NCI-H524 (cell line): ENCODE results near the gene DZANK1.
"Not testable (repeated sequence)": the region's sequence is repeated elsewhere in the genome, so short reads cannot be mapped to it uniquely, and the experiment has no call there.

Source experiments
- DNase-seq, 2 experiments: peaks; one replicate each; lab custom pipeline; 2025; lab: John Stamatoyannopoulos, UW

The DZANK1 gene

DNA sequence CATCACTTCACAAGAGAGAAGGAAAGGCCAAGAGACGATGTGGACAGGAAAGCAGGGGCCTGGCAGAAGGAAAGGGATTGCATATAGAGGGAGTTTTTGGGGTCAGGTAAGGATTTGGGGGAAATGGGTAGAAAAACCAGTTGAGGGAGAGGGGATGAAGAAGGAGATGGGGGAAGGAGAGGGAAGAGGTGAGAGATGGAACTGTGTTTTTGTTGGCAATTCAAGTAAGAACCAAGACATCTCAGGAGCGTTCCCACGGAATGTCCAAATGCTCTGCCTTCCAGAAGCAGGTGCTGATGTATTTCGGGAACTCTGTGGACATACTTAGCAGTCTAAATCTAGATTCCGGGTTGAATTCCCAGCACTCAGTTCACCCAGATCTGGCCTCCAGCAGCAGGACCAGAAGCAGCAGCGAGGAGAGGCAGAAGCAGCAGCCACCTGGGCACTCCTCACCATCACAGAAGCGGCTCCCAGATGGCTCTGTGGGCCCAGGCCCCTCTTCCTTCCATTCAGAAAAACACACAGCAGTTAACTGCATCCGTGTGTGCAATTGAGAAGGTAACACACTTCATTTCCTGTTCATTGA lies 88.8 kb downstream of the DZANK1 start:
- DNase-seq: peak in 1 of 2 experiments; percentile 60

DNA sequence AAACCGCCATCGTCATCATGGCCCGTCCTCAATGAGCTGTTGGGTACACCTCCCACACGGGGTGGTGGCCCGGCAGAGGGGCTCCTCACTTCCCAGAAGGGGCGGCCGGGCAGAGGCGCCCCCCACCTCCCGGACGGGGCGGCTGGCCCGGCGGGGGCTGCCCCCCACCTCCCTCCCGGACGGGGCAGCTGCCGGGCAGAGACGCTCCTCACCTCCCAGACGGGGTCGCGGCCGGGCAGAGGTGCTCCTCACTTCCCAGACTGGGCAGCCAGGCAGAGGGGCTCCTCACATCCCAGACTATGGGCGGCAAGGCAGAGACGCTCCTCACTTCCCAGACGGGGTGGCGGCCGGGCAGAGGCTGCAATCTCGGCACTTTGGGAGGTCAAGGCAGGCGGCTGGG lies 91.3 kb downstream of the DZANK1 start:
- DNase-seq: not testable (repeated sequence)

DNA sequence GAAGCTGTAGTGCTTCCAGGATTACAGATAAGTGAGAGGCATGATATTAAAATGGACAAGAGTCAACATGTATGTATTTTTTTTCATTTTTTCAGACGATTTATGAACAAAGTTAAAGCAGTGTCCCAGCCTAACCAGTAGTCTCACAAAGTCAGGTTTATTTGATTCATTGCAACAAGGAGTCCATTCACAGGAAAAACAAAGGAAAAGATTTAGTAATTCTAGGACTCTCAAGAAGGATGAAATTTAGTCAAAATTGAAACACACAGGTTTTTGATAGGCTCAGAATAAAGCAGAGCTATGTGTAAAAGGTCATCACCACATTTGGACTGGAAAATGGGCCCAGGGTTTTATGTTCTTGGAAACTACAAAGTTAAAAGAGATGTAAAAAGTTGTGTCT lies 94.5 kb downstream of the DZANK1 start:
- no peak for DNase-seq

DNA sequence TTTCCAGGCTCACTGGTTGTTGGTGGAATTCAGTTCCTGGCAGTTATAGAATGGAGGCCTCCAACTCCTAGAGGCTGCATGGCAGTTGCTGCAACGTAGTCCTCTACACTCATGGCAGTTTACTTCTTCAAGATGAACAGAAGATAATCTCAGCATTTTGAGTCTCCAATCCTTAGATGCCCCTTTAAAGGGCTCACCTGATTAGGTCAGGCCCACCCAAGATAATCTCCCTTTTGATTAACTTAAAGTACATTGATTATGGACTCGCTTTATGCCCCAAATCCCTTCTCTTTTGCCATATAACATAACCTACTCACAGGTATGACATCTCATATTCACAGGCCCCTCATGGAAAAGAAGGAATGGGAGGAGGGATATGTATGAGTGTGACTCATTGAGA lies 102.1 kb downstream of the DZANK1 start:
- no peak for DNase-seq

DNA sequence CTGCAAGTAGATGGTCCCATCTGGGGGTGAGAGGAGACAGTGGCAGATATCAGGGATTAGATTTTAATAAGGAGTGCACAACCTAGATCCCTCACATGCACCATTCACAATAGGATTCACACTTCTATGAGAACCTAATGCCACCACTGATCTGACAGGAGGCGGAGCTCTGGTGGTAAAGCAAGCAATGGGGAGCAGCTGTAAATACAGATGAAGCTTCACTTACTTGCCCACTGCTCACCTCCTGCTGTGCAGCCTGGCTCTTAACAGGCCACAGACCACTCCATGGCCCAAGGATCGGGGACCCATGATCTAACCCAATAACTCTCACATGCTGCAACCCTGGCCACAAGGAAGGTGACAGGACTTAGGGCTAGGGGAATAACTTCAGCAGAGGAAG lies 103.1 kb downstream of the DZANK1 start:
- no peak for DNase-seq

DNA sequence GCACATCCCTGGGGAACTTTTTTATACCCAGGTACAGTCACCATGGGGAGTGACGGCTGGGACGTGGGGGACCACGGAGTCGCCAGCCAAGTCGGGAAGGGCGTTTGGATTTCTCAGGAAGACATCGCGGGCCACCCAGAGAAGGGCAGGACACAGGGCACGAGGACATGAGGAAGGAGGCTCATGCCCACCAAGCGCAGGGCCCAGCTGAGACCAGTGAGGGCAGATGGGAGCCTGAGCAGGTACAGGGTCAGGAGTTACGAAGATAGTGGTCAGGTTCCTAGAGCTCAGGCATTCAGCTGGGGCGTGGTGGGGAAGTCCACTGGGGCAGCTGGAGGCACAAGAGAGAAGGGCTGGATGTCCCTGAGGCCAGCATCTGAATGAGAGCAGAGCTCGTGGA lies 103.9 kb downstream of the DZANK1 start:
- DNase-seq: no peak

DNA sequence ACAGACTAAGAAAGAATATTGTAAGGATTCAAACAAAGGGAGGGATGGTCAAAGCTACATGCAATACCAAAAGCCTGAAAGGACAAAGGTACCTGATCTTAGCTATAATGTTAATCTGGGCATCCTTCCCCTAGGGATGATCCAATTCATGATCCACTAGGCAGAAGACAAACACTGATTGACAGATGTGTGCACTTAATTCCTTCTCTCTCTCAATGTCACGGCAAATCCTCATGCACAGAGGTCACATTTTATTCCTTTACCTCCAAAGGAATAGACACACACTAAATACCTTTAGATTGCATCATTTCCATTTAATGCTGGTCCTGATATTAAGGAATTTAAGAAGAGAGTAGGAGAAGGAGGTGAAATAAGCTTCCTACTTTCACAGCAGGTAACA lies 105.2 kb downstream of the DZANK1 start:
- peak in 1 of 2 experiments; percentile 13 for DNase-seq

DNA sequence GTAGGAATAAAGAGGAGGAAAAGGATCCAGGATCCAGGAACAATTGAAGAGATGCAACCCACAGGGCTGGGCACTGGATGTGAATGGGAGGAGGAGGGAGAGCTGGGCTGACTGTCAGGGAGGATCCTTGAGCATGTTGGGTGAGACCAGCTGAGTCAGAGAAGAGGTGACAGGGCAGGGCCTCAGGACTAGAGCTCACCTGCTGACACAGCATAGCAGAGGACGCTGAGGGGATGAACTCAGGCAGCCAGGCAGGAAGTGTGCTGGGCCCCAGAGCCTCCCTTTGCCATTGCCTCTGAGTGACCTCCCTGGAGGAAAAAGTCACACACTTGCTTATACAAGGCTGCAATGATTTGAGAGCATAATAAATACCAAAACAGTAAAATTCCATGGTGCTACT lies 106.2 kb downstream of the DZANK1 start:
- no peak for DNase-seq

DNA sequence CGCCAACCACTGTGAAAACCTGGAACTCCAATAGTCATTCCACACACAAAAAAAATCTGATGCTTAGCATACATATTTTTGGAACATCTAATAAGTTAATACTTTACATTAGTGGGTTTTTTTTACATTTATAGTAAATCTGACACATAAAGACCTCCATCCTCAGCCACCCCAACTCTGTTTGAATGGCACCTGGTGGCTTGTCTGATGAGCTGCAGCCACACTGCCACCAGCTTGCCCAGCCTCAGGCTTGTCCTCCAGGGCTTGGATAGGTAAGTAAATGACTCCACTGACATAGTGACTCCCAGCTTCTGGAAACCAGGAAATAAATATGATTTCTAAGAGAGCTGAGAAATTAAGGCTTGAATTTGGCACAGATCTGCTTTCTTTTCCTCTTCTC lies 107.0 kb downstream of the DZANK1 start:
- DNase-seq: no peak

DNA sequence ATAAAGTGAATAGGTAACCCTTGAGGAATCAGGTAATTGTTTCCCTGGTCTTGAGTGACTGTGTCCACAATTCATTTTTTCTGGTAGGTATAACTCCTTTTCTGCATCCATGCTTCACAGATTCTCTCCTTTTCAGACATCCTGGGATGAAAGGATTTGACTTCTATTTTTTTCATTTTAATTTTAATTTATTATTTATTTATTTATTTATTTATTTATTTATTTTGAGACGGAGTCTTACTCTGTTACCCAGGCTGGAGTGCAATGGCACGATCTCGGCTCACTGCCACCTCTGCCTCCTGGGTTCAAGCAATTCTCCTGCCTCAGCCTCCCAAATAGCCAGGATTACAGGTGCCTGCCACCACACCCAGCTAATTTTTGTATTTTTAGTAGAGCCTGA lies 117.1 kb downstream of the DZANK1 start:
- not testable (repeated sequence) for DNase-seq
